K562 (cell line): ENCODE results near the gene LCA5L. TPM values are rescaled to one million over a fixed set of nuclear protein-coding genes. Genes with fewer than 3 reads are reported as not detected.

Source experiments
- ATF2 ChIP-seq: sonication (generic); formaldehyde crosslinking; IDR thresholded peaks from 2 replicates; pipeline ENCODE4 v1.8.1; 2022; ENCODE audit warnings: missing genetic modification reagents
- CBFB ChIP-seq: sonication (generic); formaldehyde crosslinking; IDR thresholded peaks from 2 replicates; pipeline ENCODE4 v1.4.0; 2020; ENCODE audit warnings: mild to moderate bottlenecking, missing genetic modification reagents
- CC2D1A ChIP-seq: fragments of 450-650 bp; IDR thresholded peaks from 2 replicates; pipeline ENCODE4 v1.6.1; 2017; ENCODE audit warnings: mild to moderate bottlenecking
- CREB3L1 ChIP-seq: fragments of 450-650 bp; IDR thresholded peaks from 2 replicates; pipeline ENCODE4 v1.6.1; 2014; ENCODE audit warnings: low read depth, mild to moderate bottlenecking, moderate library complexity, borderline replicate concordance
- ETV5 ChIP-seq: sonication (generic); formaldehyde crosslinking; IDR thresholded peaks from 2 replicates; pipeline ENCODE4 v1.4.0; 2020; ENCODE audit warnings: low read depth, mild to moderate bottlenecking, missing genetic modification reagents
- HINFP ChIP-seq: fragments of 450-650 bp; conservative IDR thresholded peaks from 2 replicates; pipeline ENCODE4 v1.6.1; 2016; ENCODE audit warnings: missing genetic modification characterization, low read depth, mild to moderate bottlenecking, control low read depth, missing compliant biosample characterization
- MAFG ChIP-seq: fragments of 450-650 bp; conservative IDR thresholded peaks from 2 replicates; pipeline ENCODE4 v1.6.1; 2016; ENCODE audit warnings: missing genetic modification characterization, missing compliant biosample characterization
- MCM5 ChIP-seq: fragments of 450-650 bp; IDR thresholded peaks from 2 replicates; pipeline ENCODE4 v1.6.1; 2016; ENCODE audit warnings: low read depth
- NBN ChIP-seq: fragments of 450-650 bp; IDR thresholded peaks from 2 replicates; pipeline ENCODE4 v1.6.1; 2016; ENCODE audit warnings: low read depth, mild to moderate bottlenecking
- PREB ChIP-seq: sonication (generic); formaldehyde crosslinking; IDR thresholded peaks from 2 replicates; pipeline ENCODE4 v1.8.1; 2023; ENCODE audit warnings: mild to moderate bottlenecking, missing genetic modification reagents
- SLC30A9 ChIP-seq: fragments of 250-450 bp; sonication (Bioruptor Pico); IDR thresholded peaks from 2 replicates; pipeline ENCODE4 v1.8.0; 2022; ENCODE audit warnings: mild to moderate bottlenecking, moderate library complexity
- TEAD2 ChIP-seq: fragments of 450-650 bp; IDR thresholded peaks from 2 replicates; pipeline ENCODE4 v1.6.1; 2016; ENCODE audit warnings: missing genetic modification characterization, control low read depth, missing compliant biosample characterization
- TSHZ1 ChIP-seq: fragments of 250-450 bp; sonication (Bioruptor Pico); IDR thresholded peaks from 2 replicates; pipeline ENCODE4 v1.4.0; 2020; ENCODE audit warnings: mild to moderate bottlenecking, moderate library complexity
- ZBTB43 ChIP-seq: sonication (generic); formaldehyde crosslinking; IDR thresholded peaks from 2 replicates; pipeline ENCODE4 v1.8.0; 2023; ENCODE audit warnings: mild to moderate bottlenecking, missing genetic modification reagents
- ZNF197 ChIP-seq: fragments of 200-800 bp; sonication (Bioruptor generic); IDR thresholded peaks from 2 replicates; pipeline ENCODE4 v1.6.1; 2016; ENCODE audit warnings: low read depth, missing genetic modification characterization, missing compliant biosample characterization
- ZNF764 ChIP-seq: fragments of 250-450 bp; sonication (Bioruptor Pico); IDR thresholded peaks from 2 replicates; pipeline ENCODE4 v1.4.0; 2020; ENCODE audit warnings: low read depth, mild to moderate bottlenecking, moderate library complexity
- polyA plus RNA-seq, 8 experiments: library from polyadenylated mRNA; depleted of rRNA in 4 of 8; stranded (reverse) in 5 of 8; unstranded in 3 of 8; fragments of >200 nt; fragmentation: Nextera tagmentation in 2 of 8; fragmentation: Illumina TruSeq in 1 of 8; extraction: Ambion mirVana in 2 of 8; extraction: Trizol in 1 of 8; gene quantifications; 2 replicates each; pipeline versions ENCODE4 v1.2.1 to v1.2.3, GENCODE V29; 2011 to 2014; ENCODE audit warnings: inconsistent platforms in 1 of 8, missing spikeins in 1 of 8
- total RNA-seq, 7 experiments: library from RNA; depleted of rRNA in 6 of 7; stranded (reverse); fragments of >200 nt in 6 of 7; fragmentation: Illumina TruSeq in 2 of 7; extraction: Trizol in 2 of 7; gene quantifications; 2 replicates each; pipeline versions ENCODE4 v1.2.1 to v1.2.3, GENCODE V29; 2011 to 2021; ENCODE audit warnings: low replicate concordance in 1 of 7

The LCA5L gene
- total and polyA plus RNA-seq, 9 of the 15 experiments (the other 6 are each of a cell fraction or from before 2014, with no cell fraction given), result 1.8 to 4.9 (median 3.8) TPM

- TF ChIP-seq ZNF197 (CRISPR knock-in tag), result no peak
- no peak for TF ChIP-seq CREB3L1
- no peak for TF ChIP-seq MCM5
- TF ChIP-seq ATF2 (CRISPR knock-in tag), result no peak
- TF ChIP-seq MAFG, result no peak
- TF ChIP-seq ZBTB43 (CRISPR knock-in tag), result no peak
- no peak for TF ChIP-seq TEAD2 (tag)
- TF ChIP-seq CC2D1A, result no peak; the same call in 1 of the 2 replicates
- TF ChIP-seq HINFP, result no peak
- TF ChIP-seq ETV5 (CRISPR knock-in tag), result no peak
- TF ChIP-seq SLC30A9, result no peak
- no peak for TF ChIP-seq PREB (CRISPR knock-in tag)
- no peak for TF ChIP-seq TSHZ1 (CRISPR knock-in tag)
- TF ChIP-seq CBFB (CRISPR knock-in tag), result no peak
- no peak for TF ChIP-seq ZNF764 (CRISPR knock-in tag)
- TF ChIP-seq NBN, result no peak
Measured at GRCh38 chr21:39451332-39452206, 6.0 kb upstream of the LCA5L start, which contains the start of gene SH3BGR (continued).
